HepG2 (cell line): ENCODE results near the gene DPH7. TPM values are rescaled to one million over a fixed set of nuclear protein-coding genes. Genes with fewer than 3 reads are reported as not detected.

Experiments
- AGO1 ChIP-seq: fragments of 200-400 bp; formaldehyde crosslinking; IDR thresholded peaks from 2 replicates; pipeline ENCODE4 v1.6.1; 2017; ENCODE audit warnings: mild to moderate bottlenecking, low read depth, low read length, moderate library complexity; ENCODE audit not compliant: poor library complexity, severe bottlenecking
- BHLHE40 ChIP-seq: IDR thresholded peaks from 2 replicates; pipeline ENCODE4 v1.6.1; 2011; ENCODE audit warnings: low read length, improper control_type of control experiment
- HHEX ChIP-seq: IDR thresholded peaks from 2 replicates; pipeline ENCODE4 v1.6.1; 2016; ENCODE audit warnings: control low read depth
- NFE2 ChIP-seq: sonication (generic); formaldehyde crosslinking; IDR thresholded peaks from 2 replicates; pipeline ENCODE4 v1.4.0; 2020; ENCODE audit warnings: missing genetic modification reagents
- RORA ChIP-seq: sonication (generic); formaldehyde crosslinking; IDR thresholded peaks from 2 replicates; pipeline ENCODE4 v1.5.0; 2020; ENCODE audit warnings: mild to moderate bottlenecking, missing genetic modification reagents, moderate library complexity
- SSRP1 ChIP-seq: IDR thresholded peaks from 2 replicates; pipeline ENCODE4 v1.6.1; 2016; ENCODE audit warnings: control low read depth
- TBX2 ChIP-seq: sonication (generic); formaldehyde crosslinking; IDR thresholded peaks from 2 replicates; pipeline ENCODE4 v1.5.0; 2020; ENCODE audit warnings: missing genetic modification reagents, mild to moderate bottlenecking, borderline replicate concordance
- TGIF2 ChIP-seq: IDR thresholded peaks from 2 replicates; pipeline ENCODE4 v1.6.1; 2016; ENCODE audit warnings: control low read depth, missing compliant biosample characterization
- ZKSCAN5 ChIP-seq: sonication (generic); formaldehyde crosslinking; IDR thresholded peaks from 2 replicates; pipeline ENCODE4 v1.5.1; 2020; ENCODE audit warnings: mild to moderate bottlenecking, missing genetic modification reagents
- ZNF225 ChIP-seq: sonication (generic); formaldehyde crosslinking; IDR thresholded peaks from 2 replicates; pipeline ENCODE4 v1.4.0; 2020; ENCODE audit warnings: mild to moderate bottlenecking, missing genetic modification reagents
- ZNF260 ChIP-seq: sonication (generic); formaldehyde crosslinking; IDR thresholded peaks from 2 replicates; pipeline ENCODE4 v1.4.0; 2020; ENCODE audit warnings: missing genetic modification reagents, low read depth, mild to moderate bottlenecking, borderline replicate concordance
- ZNF274 ChIP-seq: sonication (generic); formaldehyde crosslinking; IDR thresholded peaks from 2 replicates; pipeline ENCODE4 v1.5.1; 2020; ENCODE audit warnings: mild to moderate bottlenecking, missing genetic modification reagents
- ZNF598 ChIP-seq: sonication (generic); formaldehyde crosslinking; IDR thresholded peaks from 2 replicates; pipeline ENCODE4 v1.5.1; 2020; ENCODE audit warnings: mild to moderate bottlenecking, missing genetic modification reagents, borderline replicate concordance
- ZNF782 ChIP-seq: sonication (generic); formaldehyde crosslinking; IDR thresholded peaks from 2 replicates; pipeline ENCODE4 v1.4.0; 2020; ENCODE audit warnings: missing genetic modification reagents, mild to moderate bottlenecking, borderline replicate concordance
- polyA plus RNA-seq, 8 experiments: library from polyadenylated mRNA; depleted of rRNA in 3 of 8; stranded (reverse) in 7 of 8; unstranded in 1 of 8; fragments of >200 nt; fragmentation: Illumina TruSeq in 4 of 8; extraction: Trizol in 4 of 8; gene quantifications; 2 replicates each; pipeline versions ENCODE4 v1.2.1 to v1.2.3, GENCODE V29; 2011 to 2016; ENCODE audit warnings: low read depth in 4 of 8, missing spikeins in 1 of 8, mixed read lengths in 1 of 8; ENCODE audit not compliant: insufficient read depth in 1 of 8
- total RNA-seq, 5 experiments: library from RNA; depleted of rRNA; stranded (reverse); fragments of >200 nt; fragmentation: Illumina TruSeq; extraction: Trizol; gene quantifications; 2 replicates each; pipeline ENCODE4 v1.2.3, GENCODE V29; 2016; ENCODE audit warnings: low read depth in 1 of 5
- TF ChIP-seq, protein P1 (sequence below): sonication (generic); formaldehyde crosslinking; IDR thresholded peaks from 2 replicates; pipeline ENCODE4 v1.4.0; 2020; ENCODE audit warnings: mild to moderate bottlenecking, low read depth, missing genetic modification reagents
- TF ChIP-seq, protein P2 (sequence below): sonication (generic); formaldehyde crosslinking; IDR thresholded peaks from 2 replicates; pipeline ENCODE4 v1.8.1; 2023; ENCODE audit warnings: mild to moderate bottlenecking, missing genetic modification reagents
- TF ChIP-seq, protein P3 (sequence below): sonication (generic); formaldehyde crosslinking; IDR thresholded peaks from 2 replicates; pipeline ENCODE4 v1.4.0; 2020; ENCODE audit warnings: mild to moderate bottlenecking, missing genetic modification reagents

DPH7 gene
- total and polyA plus RNA-seq, 2 of the 13 experiments (the other 11 are each of a cell fraction or from before 2014, with no cell fraction given): 27.6 to 31.6 TPM

DNA sequence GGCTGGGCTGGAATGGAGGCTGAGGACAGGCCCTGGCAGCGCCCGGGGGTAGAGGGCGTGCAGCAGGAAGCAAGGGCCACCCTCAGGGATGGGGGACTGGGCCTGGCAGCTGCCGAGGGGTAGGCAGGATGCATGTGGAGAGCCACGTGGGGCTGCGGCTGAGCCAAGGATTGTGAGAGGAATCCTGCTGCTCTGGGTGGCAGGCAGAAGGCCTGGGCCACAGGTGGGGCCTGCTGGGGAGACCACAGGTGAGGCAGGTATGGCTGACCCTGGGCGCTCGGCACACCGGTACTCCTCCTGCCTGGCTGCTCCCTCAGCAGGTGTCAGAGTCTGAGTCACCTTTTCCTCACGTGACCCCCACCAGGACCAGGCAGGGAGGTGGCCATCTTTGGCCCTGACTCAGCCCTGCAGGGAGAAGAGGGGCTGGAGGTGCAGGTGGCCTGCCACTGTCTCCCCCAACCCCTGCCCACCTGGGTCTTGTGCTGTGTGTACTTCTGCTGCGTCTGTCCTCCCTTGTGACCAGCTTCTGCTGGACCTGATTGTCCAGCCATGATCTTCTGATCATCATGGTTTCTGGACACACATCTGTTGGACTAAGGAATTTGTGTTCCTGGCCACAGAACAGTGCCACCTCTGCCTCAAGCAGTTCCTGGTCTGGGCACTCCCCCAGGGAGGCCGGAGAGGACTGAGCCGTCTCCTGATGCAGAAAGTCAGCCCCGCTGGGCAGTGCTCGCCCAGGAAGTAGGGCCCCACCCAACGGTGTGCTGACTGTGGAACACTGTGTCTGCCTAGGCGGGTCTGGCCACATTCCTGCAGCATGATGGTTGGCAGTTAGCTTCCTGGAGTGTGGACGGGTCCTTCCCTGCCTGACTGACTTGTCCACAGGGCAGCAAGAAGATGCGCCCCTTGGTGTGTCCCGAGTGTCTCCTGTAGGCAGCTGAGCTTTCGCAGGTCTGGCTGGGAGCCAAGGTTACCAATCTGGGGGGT is 33.2 kb upstream of the DPH7 start (continued):
- TF ChIP-seq, protein P1, sequence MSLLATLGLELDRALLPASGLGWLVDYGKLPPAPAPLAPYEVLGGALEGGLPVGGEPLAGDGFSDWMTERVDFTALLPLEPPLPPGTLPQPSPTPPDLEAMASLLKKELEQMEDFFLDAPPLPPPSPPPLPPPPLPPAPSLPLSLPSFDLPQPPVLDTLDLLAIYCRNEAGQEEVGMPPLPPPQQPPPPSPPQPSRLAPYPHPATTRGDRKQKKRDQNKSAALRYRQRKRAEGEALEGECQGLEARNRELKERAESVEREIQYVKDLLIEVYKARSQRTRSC (CRISPR knock-in tag): no peak
- no peak for TF ChIP-seq NFE2 (CRISPR knock-in tag)
- no peak for TF ChIP-seq ZNF260 (CRISPR knock-in tag)
- 0 out of 2 replicates have a peak, but pooled peaks have one; percentile 21 for TF ChIP-seq ZNF225 (CRISPR knock-in tag)
- no peak for TF ChIP-seq RORA (CRISPR knock-in tag)
- TF ChIP-seq, protein P2, sequence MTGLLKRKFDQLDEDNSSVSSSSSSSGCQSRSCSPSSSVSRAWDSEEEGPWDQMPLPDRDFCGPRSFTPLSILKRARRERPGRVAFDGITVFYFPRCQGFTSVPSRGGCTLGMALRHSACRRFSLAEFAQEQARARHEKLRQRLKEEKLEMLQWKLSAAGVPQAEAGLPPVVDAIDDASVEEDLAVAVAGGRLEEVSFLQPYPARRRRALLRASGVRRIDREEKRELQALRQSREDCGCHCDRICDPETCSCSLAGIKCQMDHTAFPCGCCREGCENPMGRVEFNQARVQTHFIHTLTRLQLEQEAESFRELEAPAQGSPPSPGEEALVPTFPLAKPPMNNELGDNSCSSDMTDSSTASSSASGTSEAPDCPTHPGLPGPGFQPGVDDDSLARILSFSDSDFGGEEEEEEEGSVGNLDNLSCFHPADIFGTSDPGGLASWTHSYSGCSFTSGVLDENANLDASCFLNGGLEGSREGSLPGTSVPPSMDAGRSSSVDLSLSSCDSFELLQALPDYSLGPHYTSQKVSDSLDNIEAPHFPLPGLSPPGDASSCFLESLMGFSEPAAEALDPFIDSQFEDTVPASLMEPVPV (CRISPR knock-in tag): peak; percentile 21; the same call in 1 of the 2 replicates
- 0 out of 2 replicates have a peak, but pooled peaks have one; percentile 82 for TF ChIP-seq SSRP1 (CRISPR knock-in tag)
- 0 out of 2 replicates have a peak, but pooled peaks have one; percentile 6 for TF ChIP-seq ZNF274 (CRISPR knock-in tag)
- no peak for TF ChIP-seq TBX2
- TF ChIP-seq, protein P3, sequence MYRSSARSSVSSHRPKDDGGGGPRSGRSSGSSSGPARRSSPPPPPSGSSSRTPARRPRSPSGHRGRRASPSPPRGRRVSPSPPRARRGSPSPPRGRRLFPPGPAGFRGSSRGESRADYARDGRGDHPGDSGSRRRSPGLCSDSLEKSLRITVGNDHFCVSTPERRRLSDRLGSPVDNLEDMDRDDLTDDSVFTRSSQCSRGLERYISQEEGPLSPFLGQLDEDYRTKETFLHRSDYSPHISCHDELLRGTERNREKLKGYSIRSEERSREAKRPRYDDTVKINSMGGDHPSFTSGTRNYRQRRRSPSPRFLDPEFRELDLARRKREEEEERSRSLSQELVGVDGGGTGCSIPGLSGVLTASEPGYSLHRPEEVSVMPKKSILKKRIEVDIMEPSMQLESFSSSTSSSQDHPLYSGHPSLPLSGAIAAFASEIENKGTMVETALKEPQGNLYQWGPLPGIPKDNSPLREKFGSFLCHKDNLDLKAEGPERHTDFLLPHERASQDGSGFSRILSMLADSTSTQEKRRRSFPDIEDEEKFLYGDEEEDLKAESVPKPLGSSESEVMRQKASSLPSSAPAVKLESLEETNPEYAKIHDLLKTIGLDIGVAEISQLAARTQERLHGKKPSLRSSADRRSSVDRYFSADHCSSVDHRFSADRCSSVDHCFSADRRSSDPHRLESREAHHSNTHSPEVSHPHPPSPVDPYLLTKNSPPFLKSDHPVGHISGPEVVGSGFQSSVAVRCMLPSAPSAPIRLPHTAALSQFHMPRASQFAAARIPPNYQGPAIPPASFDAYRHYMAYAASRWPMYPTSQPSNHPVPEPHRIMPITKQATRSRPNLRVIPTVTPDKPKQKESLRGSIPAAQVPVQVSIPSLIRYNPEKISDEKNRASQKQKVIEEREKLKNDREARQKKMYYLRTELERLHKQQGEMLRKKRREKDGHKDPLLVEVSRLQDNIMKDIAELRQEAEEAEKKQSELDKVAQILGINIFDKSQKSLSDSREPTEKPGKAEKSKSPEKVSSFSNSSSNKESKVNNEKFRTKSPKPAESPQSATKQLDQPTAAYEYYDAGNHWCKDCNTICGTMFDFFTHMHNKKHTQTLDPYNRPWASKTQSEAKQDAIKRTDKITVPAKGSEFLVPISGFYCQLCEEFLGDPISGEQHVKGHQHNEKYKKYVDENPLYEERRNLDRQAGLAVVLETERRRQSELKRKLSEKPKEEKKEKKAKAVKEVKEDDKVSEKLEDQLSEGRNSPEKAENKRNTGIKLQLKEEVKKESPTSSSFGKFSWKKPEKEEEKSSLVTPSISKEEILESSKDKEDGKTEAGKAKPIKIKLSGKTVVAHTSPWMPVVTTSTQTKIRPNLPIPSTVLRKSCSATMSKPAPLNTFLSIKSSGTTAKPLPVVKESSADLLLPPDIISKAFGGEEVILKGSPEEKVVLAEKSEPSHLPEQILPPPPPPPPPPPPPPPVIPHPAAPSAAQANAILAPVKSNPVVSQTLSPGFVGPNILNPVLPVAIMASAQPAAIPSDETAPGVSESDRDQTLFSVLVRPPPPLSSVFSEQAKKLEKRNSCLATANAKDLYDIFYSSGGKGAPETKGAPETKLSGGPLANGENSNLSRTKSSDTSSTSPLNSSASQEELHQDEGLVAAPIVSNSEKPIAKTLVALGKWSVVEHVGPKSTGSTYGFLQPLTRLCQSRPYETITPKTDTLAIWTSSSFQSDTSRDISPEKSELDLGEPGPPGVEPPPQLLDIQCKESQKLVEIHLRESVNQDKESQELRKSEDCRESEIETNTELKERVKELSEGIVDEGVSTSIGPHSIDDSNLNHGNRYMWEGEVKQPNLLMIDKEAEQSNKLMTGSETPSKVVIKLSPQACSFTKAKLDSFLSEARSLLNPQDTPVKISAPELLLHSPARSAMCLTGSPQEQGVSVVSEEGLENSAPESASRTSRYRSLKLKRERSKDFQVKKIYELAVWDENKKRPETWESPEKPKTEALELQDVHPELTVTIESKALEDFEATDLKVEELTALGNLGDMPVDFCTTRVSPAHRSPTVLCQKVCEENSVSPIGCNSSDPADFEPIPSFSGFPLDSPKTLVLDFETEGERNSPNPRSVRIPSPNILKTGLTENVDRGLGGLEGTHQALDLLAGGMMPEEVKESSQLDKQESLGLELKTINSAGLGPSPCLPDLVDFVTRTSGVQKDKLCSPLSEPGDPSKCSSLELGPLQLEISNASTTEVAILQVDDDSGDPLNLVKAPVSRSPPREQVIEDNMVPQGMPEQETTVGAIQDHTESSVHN (CRISPR knock-in tag): 0 out of 2 replicates have a peak, but pooled peaks have one; percentile 37
- TF ChIP-seq AGO1: peak; percentile 33
- no peak for TF ChIP-seq TGIF2 (CRISPR knock-in tag)
- no peak for TF ChIP-seq ZKSCAN5 (CRISPR knock-in tag)
- TF ChIP-seq ZNF782 (CRISPR knock-in tag): no peak
- TF ChIP-seq ZNF598 (CRISPR knock-in tag): no peak
- TF ChIP-seq BHLHE40: peak; percentile 75
- no peak for TF ChIP-seq HHEX (CRISPR knock-in tag)
